ENCODE results near the gene EWSR1. TPM values are rescaled to one million over a fixed set of nuclear protein-coding genes. Genes with fewer than 3 reads are reported as not detected.

The EWSR1 gene
- total RNA-seq, 2 experiments from 2014 or later = 336 to 408 TPM

GRCh38 chr22:29314537-29315285, 46.6 kb downstream of the EWSR1 start:
- peaks cover 49% of the 10 kb centered on the region for H3K27me3 Mint-ChIP-seq
- H3K4me1 Mint-ChIP-seq = peaks cover 31% of the 10 kb centered on the region
- no peak overlapping the region for H3K27ac Mint-ChIP-seq
- no peaks in the 10 kb centered on the region for H3K36me3 Mint-ChIP-seq
- no peak for DNase-seq
- peak overlapping the region; percentile 5 for H3K4me3 Mint-ChIP-seq
- CTCF ChIA-PET = interaction anchor here (1.0 to 2.1 kb wide), 3 partner anchors 10 to 47 kb away, joined by 3 to 9 read pairs (median 6); partner anchors contain the start of genes EWSR1 and RHBDD3
- ATAC-seq = no peak
- no peaks in the 10 kb centered on the region for H3K9me3 Mint-ChIP-seq (ENCODE audit: low read depth)

GRCh38 chr22:29315286-29316140, 47.4 kb downstream of the EWSR1 start, which contains the start of gene RASL10A:
TSS of gene RASL10A (minus strand) at chr22:29315697. CDS start at chr22:29315246, 451 bp downstream.
- Mint-ChIP-seq H3K36me3 (no peaks in the 10 kb centered on the region), H3K27ac (no peak within 1 kb of the TSS), H3K9me3 (ENCODE audit: low read depth) (no peaks in the 10 kb centered on the region), H3K4me3 (peak within 1 kb of the TSS; percentile 5), H3K27me3 (peaks cover 49% of the 10 kb centered on the region), H3K4me1 (peaks cover 29% of the 10 kb centered on the region)
- ATAC-seq (peak; percentile 4), DNase-seq (no peak)
- CTCF ChIA-PET = no interaction called here

DNA sequence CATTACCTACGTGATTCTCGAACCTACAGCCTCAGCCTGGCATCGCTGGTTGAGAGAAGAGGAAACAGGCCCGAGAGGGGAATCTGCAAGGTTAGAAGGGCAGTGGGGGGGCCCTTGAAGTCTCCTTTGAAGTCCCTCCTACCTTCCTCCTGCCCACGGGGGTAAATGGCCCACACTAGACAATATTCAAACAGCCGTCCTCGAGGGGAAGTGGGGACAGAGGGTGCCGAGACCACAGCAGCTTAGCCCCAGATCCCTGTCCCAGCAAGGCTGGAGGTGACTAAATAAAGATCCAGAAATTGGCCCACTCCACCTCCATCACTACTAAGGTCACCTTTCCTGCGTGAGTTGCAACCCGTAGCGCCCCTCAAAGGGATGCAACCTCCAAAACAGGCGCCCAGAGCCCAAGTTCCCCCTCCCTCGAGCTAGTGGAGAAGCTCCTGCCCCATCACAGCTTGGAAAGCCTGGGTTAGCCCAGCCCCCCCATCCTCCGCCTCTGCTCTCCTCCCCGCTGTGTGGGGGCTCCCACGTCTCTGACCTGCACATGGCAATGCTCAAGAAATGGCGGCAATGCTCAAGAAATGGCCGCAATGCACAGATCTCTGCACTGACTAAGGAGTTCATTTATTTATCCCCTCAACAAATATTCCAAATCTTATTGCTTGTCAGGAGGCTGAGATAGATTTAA, 48.2 kb downstream of the EWSR1 start:
- CTCF ChIA-PET = no interaction called here
- H3K4me3 Mint-ChIP-seq = no peak overlapping the region
- peaks cover 49% of the 10 kb centered on the region for H3K27me3 Mint-ChIP-seq

GRCh38 chr22:29317827-29318454, 49.9 kb downstream of the EWSR1 start:
- no peaks in the 10 kb centered on the region for H3K9me3 Mint-ChIP-seq (ENCODE audit: low read depth)
- peaks cover 39% of the 10 kb centered on the region for H3K27me3 Mint-ChIP-seq
- CTCF ChIA-PET = interaction anchor here (1.5 kb wide), 1 partner anchor 72 kb away, joined by 3 read pairs; no protein-coding TSS in a partner anchor
- H3K4me1 Mint-ChIP-seq = peaks cover 19% of the 10 kb centered on the region
- no peak for ATAC-seq
- no peak overlapping the region for H3K4me3 Mint-ChIP-seq
- no peak overlapping the region for H3K27ac Mint-ChIP-seq
- no peak for DNase-seq
- H3K36me3 Mint-ChIP-seq = no peaks in the 10 kb centered on the region

More for the DNA sequence above, 48.2 kb downstream of the EWSR1 start:
- DNase-seq = no peak
- Mint-ChIP-seq H3K9me3 (ENCODE audit: low read depth) (no peaks in the 10 kb centered on the region), H3K4me1 (peaks cover 21% of the 10 kb centered on the region), H3K36me3 (no peaks in the 10 kb centered on the region), H3K27ac (no peak overlapping the region)
- no peak for ATAC-seq

GRCh38 chr22:29319072-29319471, 51.0 kb downstream of the EWSR1 start:
- H3K9me3 Mint-ChIP-seq (ENCODE audit: low read depth) = no peaks in the 10 kb centered on the region
- no peak overlapping the region for H3K4me3 Mint-ChIP-seq

DNA sequence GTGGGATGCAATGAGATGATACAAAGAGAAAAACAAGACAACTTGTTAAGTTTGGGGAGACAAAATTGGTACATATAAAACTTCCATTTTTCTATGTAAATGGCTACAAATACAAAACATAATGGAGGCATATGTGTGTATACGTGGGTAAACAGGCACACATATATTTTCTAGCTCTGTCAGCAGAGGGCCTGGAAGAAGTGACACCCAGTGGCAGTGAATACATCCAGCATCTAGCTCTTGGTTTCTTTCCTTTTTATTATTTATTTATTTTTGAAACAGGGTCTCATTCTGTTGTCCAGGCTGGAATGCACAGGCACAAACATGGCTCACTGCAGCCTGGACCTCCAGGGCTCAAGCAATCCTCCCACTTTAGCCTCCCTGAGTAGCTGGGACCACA, 52.5 kb downstream of the EWSR1 start:
- ATAC-seq (no peak), DNase-seq (no peak)
- peaks cover 19% of the 10 kb centered on the region for H3K27me3 Mint-ChIP-seq
- CTCF ChIA-PET = interaction anchor here (0.7 to 1.4 kb wide), 3 partner anchors 10 to 43 kb away, joined by 3 read pairs; no protein-coding TSS in a partner anchor
- H3K4me1 Mint-ChIP-seq = peaks cover 2% of the 10 kb centered on the region
- H3K4me3 Mint-ChIP-seq = no peak overlapping the region
- H3K9me3 Mint-ChIP-seq (ENCODE audit: low read depth) = no peaks in the 10 kb centered on the region
- no peak overlapping the region for H3K27ac Mint-ChIP-seq
- H3K36me3 Mint-ChIP-seq = no peaks in the 10 kb centered on the region

More at GRCh38 chr22:29319072-29319471, 51.0 kb downstream of the EWSR1 start:
- no peak for DNase-seq
- CTCF ChIA-PET = interaction anchor here (0.8 kb wide), 1 partner anchor 13 kb away, joined by 3 read pairs; the partner anchor contains the start of gene GAS2L1
- Mint-ChIP-seq H3K27ac (no peak overlapping the region), H3K36me3 (no peaks in the 10 kb centered on the region), H3K4me1 (peaks cover 10% of the 10 kb centered on the region), H3K27me3 (peaks cover 28% of the 10 kb centered on the region)
- no peak for ATAC-seq

DNA sequence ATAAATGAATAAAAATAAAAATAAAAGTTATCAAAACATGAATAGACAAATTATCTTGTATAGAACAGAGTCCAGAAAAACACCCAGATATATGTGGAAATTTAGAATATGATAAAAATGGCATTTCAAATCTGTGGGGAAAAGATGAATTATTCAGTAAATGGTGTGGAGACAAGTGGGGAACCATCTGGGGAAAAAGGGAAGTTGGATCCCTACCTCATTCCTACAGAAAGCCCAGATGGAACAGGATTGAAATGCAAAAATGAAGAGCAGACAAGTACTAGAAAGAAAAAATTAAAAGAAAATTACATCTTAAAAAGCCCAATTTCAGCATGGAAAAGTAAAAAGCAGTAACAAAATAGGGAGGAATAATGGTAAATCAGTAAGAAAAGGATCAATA, 55.6 kb downstream of the EWSR1 start:
- no peak overlapping the region for H3K27ac Mint-ChIP-seq
- no peaks in the 10 kb centered on the region for H3K4me1 Mint-ChIP-seq
- H3K4me3 Mint-ChIP-seq = no peak overlapping the region
- no peaks in the 10 kb centered on the region for H3K27me3 Mint-ChIP-seq
- no peaks in the 10 kb centered on the region for H3K9me3 Mint-ChIP-seq (ENCODE audit: low read depth)
- no peaks in the 10 kb centered on the region for H3K36me3 Mint-ChIP-seq
- CTCF ChIA-PET = interaction anchor here (1.3 to 2.7 kb wide), 2 partner anchors 10 to 17 kb away, joined by 4 to 6 read pairs; partner anchors contain the start of gene GAS2L1
- no peak for ATAC-seq
- DNase-seq = no peak

- H3K9me3 Mint-ChIP-seq (ENCODE audit: low read depth) = no peaks in the 10 kb centered on the region
- no peak overlapping the region for H3K4me3 Mint-ChIP-seq
- H3K36me3 Mint-ChIP-seq = no peaks in the 10 kb centered on the region
- H3K27me3 Mint-ChIP-seq = no peaks in the 10 kb centered on the region
- H3K27ac Mint-ChIP-seq = no peak overlapping the region
- ATAC-seq (no peak), DNase-seq (no peak)
- CTCF ChIA-PET = interaction anchor here (0.5 to 2.7 kb wide), 2 partner anchors 12 to 19 kb away, joined by 4 to 6 read pairs; no protein-coding TSS in a partner anchor
- no peaks in the 10 kb centered on the region for H3K4me1 Mint-ChIP-seq
Observed at GRCh38 chr22:29325356-29325755, 57.3 kb downstream of the EWSR1 start.

GRCh38 chr22:29325785-29326315, 57.8 kb downstream of the EWSR1 start:
- ATAC-seq = no peak
- H3K36me3 Mint-ChIP-seq = no peaks in the 10 kb centered on the region
- H3K9me3 Mint-ChIP-seq (ENCODE audit: low read depth) = no peaks in the 10 kb centered on the region
- CTCF ChIA-PET = interaction anchor here (0.5 to 2.7 kb wide), 2 partner anchors 13 to 20 kb away, joined by 4 to 6 read pairs; no protein-coding TSS in a partner anchor
- DNase-seq = no peak
- no peak overlapping the region for H3K4me3 Mint-ChIP-seq
- no peaks in the 10 kb centered on the region for H3K4me1 Mint-ChIP-seq
- H3K27me3 Mint-ChIP-seq = no peaks in the 10 kb centered on the region
- H3K27ac Mint-ChIP-seq = no peak overlapping the region

GRCh38 chr22:29326481-29326880, 58.4 kb downstream of the EWSR1 start:
- H3K27me3 Mint-ChIP-seq = no peaks in the 10 kb centered on the region
- no peaks in the 10 kb centered on the region for H3K4me1 Mint-ChIP-seq
- ATAC-seq (no peak), DNase-seq (no peak)
- no peak overlapping the region for H3K4me3 Mint-ChIP-seq
- H3K9me3 Mint-ChIP-seq (ENCODE audit: low read depth) = no peaks in the 10 kb centered on the region
- H3K27ac Mint-ChIP-seq = no peak overlapping the region
- no peaks in the 10 kb centered on the region for H3K36me3 Mint-ChIP-seq
- CTCF ChIA-PET = no interaction called here

GRCh38 chr22:29327089-29327764, 59.2 kb downstream of the EWSR1 start:
- no peaks in the 10 kb centered on the region for H3K4me1 Mint-ChIP-seq
- H3K4me3 Mint-ChIP-seq = no peak overlapping the region
- no peak for DNase-seq
- no peak for ATAC-seq
- H3K27me3 Mint-ChIP-seq = no peaks in the 10 kb centered on the region
- H3K36me3 Mint-ChIP-seq = no peaks in the 10 kb centered on the region
- H3K27ac Mint-ChIP-seq = no peak overlapping the region
- CTCF ChIA-PET = interaction anchor here (0.9 kb wide), 1 partner anchor 17 kb away, joined by 3 read pairs; no protein-coding TSS in a partner anchor
- H3K9me3 Mint-ChIP-seq (ENCODE audit: low read depth) = no peaks in the 10 kb centered on the region

DNA sequence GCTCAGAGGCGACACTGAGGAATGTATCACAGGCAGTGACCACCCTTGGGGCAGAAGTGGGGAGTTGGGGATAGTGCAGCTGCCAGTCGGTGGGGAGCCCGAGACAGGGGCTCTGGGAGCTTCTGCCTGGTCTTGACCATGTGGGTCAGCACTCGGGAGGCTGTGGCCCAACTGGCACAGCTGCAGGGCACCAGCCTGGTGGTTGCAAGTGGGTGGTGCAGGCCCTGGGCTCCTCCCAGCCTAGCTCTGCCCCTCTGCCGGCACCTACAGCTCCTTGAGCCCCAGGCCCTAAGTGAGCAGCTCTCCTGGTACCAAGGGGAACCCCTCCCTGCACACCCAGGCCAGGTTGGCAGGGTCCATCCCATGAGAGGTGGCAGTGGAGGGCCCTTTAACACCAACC, 60.0 kb downstream of the EWSR1 start:
- Mint-ChIP-seq H3K27me3 (no peaks in the 10 kb centered on the region), H3K27ac (no peak overlapping the region), H3K36me3 (no peaks in the 10 kb centered on the region), H3K4me3 (no peak overlapping the region), H3K4me1 (no peaks in the 10 kb centered on the region), H3K9me3 (ENCODE audit: low read depth) (no peaks in the 10 kb centered on the region)
- ATAC-seq (no peak), DNase-seq (no peak)
- CTCF ChIA-PET = interaction anchor here (0.9 kb wide), 1 partner anchor 16 kb away, joined by 3 read pairs; no protein-coding TSS in a partner anchor
